CD14-positive monocyte (primary cell): Measurements from ENCODE around the gene CCDC149. TPM values are rescaled to one million over a fixed set of nuclear protein-coding genes. Genes with fewer than 3 reads are reported as not detected.

Source experiments
- DNase-seq, 3 donors: peaks; one replicate each; pipeline ENCODE4 v3.0.0-alpha.2; 2011 to 2022
- H2AFZ ChIP-seq: 2 replicates; pipeline ENCODE4 v1.6.0; 2012; ENCODE audit warnings: mild to moderate bottlenecking, low read depth, low read length, inconsistent platforms; ENCODE audit not compliant: insufficient read depth, poor library complexity, severe bottlenecking
- H3K27ac ChIP-seq, 2 donors: 1 replicate in 1 of 2; 2 replicates in 1 of 2; pipeline ENCODE4 v1.5.1; 2012 to 2013; ENCODE audit warnings: low read length in 2 of 2, control low read depth in 1 of 2, inconsistent platforms in 1 of 2, low read depth in 1 of 2, mild to moderate bottlenecking in 1 of 2
- H3K27me3 ChIP-seq, 2 donors: one replicate each; pipeline versions ENCODE4 v1.6.0 to v1.6.1; 2011 to 2013; ENCODE audit warnings: low read length in 2 of 2; ENCODE audit not compliant: control insufficient read depth in 2 of 2, insufficient read depth in 2 of 2
- H3K36me3 ChIP-seq, 2 donors: replicated peaks in 1 of 2; 1 replicate in 1 of 2; 2 replicates in 1 of 2; pipeline versions ENCODE4 v1.5.1 to v1.6.1; 2012 to 2013; ENCODE audit warnings: low read length in 2 of 2, control low read depth in 1 of 2, inconsistent platforms in 1 of 2, mild to moderate bottlenecking in 1 of 2; ENCODE audit not compliant: insufficient read depth in 2 of 2, control insufficient read depth in 1 of 2
- H3K4me1 ChIP-seq, 2 donors: 1 replicate in 1 of 2; 2 replicates in 1 of 2; pipeline versions ENCODE4 v1.5.1 to v1.6.1; 2012 to 2013; ENCODE audit warnings: low read length in 2 of 2, control low read depth in 1 of 2, inconsistent platforms in 1 of 2, mild to moderate bottlenecking in 1 of 2, moderate library complexity in 1 of 2; ENCODE audit not compliant: insufficient read depth in 2 of 2, control insufficient read depth in 1 of 2
- H3K4me2 ChIP-seq: replicated peaks from 2 replicates; pipeline ENCODE3; 2012; ENCODE audit warnings: low read length, moderate library complexity, mild to moderate bottlenecking; ENCODE audit not compliant: poor library complexity, severe bottlenecking; ENCODE audit errors: extremely low read depth
- H3K4me3 ChIP-seq, 3 experiments: fragments of 200-600 bp in 1 of 3; sonication (generic) in 1 of 3; replicated peaks in 1 of 3; 1 replicate in 2 of 3; 2 replicates in 1 of 3; pipeline ENCODE4 v1.5.1; 2011 to 2013; ENCODE audit warnings: low read length in 3 of 3, mild to moderate bottlenecking in 3 of 3, control low read depth in 2 of 3, low read depth in 2 of 3, inconsistent platforms in 1 of 3, moderate library complexity in 1 of 3
- H3K79me2 ChIP-seq: 2 replicates; pipeline ENCODE4 v1.6.0; 2012; ENCODE audit warnings: mild to moderate bottlenecking, control low read depth, inconsistent platforms, low read length, moderate library complexity; ENCODE audit not compliant: insufficient read depth
- H3K9ac ChIP-seq: 2 replicates; pipeline ENCODE4 v1.6.0; 2017; ENCODE audit warnings: low read length, mild to moderate bottlenecking; ENCODE audit not compliant: insufficient read depth, poor library complexity, severe bottlenecking
- H3K9me3 ChIP-seq, 2 donors: replicated peaks in 1 of 2; 1 replicate in 1 of 2; 2 replicates in 1 of 2; pipeline versions ENCODE4 v1.5.1 to v1.6.1; 2012 to 2013; ENCODE audit warnings: low read length in 2 of 2, control low read depth in 1 of 2; ENCODE audit not compliant: control insufficient read depth in 1 of 2, insufficient read depth in 1 of 2
- H4K20me1 ChIP-seq: 2 replicates; pipeline ENCODE4 v1.6.0; 2012; ENCODE audit warnings: mild to moderate bottlenecking, low read length, control low read depth, moderate library complexity; ENCODE audit not compliant: insufficient read depth
- H3K27ac Mint-ChIP-seq, 7 donors: one replicate each; pipeline ENCODE4 v1.8.0; 2020; ENCODE audit warnings: mild to moderate bottlenecking in 7 of 7, mixed read lengths in 7 of 7, moderate library complexity in 6 of 7, inconsistent platforms in 2 of 7
- H3K27me3 Mint-ChIP-seq, 3 donors: one replicate each; pipeline ENCODE4 v1.8.0; 2021 to 2022; ENCODE audit warnings: low read depth in 3 of 3, mild to moderate bottlenecking in 3 of 3, mixed read lengths in 3 of 3, moderate library complexity in 3 of 3, inconsistent platforms in 1 of 3
- H3K36me3 Mint-ChIP-seq, 2 donors: one replicate each; pipeline ENCODE4 v1.8.0; 2020; ENCODE audit warnings: mixed read lengths in 2 of 2, inconsistent platforms in 1 of 2, mild to moderate bottlenecking in 1 of 2
- H3K4me1 Mint-ChIP-seq: one replicate; pipeline ENCODE4 v1.8.0; 2020; ENCODE audit warnings: mild to moderate bottlenecking, mixed read lengths
- H3K4me3 Mint-ChIP-seq, 2 donors: one replicate each; pipeline ENCODE4 v1.8.0; 2020; ENCODE audit warnings: mild to moderate bottlenecking in 2 of 2, mixed read lengths in 2 of 2, moderate library complexity in 1 of 2
- H3K9me3 Mint-ChIP-seq, 7 donors: one replicate each; pipeline ENCODE4 v1.8.0; 2020 to 2022; ENCODE audit warnings: mixed read lengths in 7 of 7, mild to moderate bottlenecking in 6 of 7, moderate library complexity in 6 of 7, inconsistent platforms in 2 of 7
- whole genome bisulfite sequencing: methylation state at CpG from one replicate; pipeline ENCODE4 v1.1.5; 2013; ENCODE audit warnings: missing lambda C conversion rate; ENCODE audit not compliant: insufficient coverage; 5-methylcytosine and 5-hydroxymethylcytosine counted together
- intact Hi-C, 2 donors: fragments of 100-400 bp; cut with micrococcal nuclease; formaldehyde crosslinking; loops; one replicate each; pipeline versions ENCODE4 v1.15.0 to v1.15.1; 2023
- polyA plus RNA-seq, 3 donors: library from polyadenylated mRNA; depleted of rRNA in 1 of 3; unstranded in 2 of 3; stranded (reverse) in 1 of 3; fragments of 300-500 nt in 2 of 3; fragments of >200 nt in 1 of 3; fragmentation: Illumina TruSeq in 2 of 3; gene quantifications; 1 replicate in 2 of 3; 2 replicates in 1 of 3; pipeline ENCODE4 v1.2.3, GENCODE V29; 2012 to 2021
- TF ChIP-seq, protein P1 (sequence below): fragments of 200-600 bp; IDR thresholded peaks from one replicate; pipeline ENCODE4 v1.8.0; 2022; ENCODE audit warnings: antibody characterized with exemption, mild to moderate bottlenecking

Gene CCDC149
- polyA plus RNA-seq, 3 donors, result 5.5 to 15.8 (median 14.9) TPM

DNA sequence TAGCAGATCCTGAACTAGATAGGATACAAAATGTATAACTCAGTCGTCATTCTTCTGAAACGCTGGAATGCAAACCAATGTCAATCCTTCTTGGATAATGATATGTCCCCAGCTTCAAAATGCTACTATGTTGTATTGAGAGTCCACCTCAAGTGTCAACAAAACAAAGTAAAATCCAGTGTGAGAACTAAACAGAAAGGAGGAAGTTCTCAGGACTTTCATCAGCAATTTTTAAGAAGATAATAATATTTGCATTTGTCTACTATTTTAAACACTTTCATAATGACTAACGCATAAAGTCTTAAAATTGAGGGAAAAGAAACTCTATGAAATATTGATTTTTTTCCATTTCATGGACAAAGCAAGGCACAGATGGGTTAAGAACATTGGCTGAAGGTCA, 81.2 kb downstream of the CCDC149 start:
- intact Hi-C loops, result no loop called here
- Mint-ChIP-seq H3K9me3 (no peaks in the 10 kb centered on the region), H3K27me3 (peaks cover 0 to 1% (median 0%) of the 10 kb centered on the region in 3 donors), H3K27ac (no peak overlapping the region), H3K4me3 (no peak overlapping the region), H3K36me3 (peaks cover 77 to 82% of the 10 kb centered on the region in 2 donors), H3K4me1 (peaks cover 2% of the 10 kb centered on the region)
- Histone ChIP-seq H4K20me1 (no peaks in the 10 kb centered on the region), H3K4me2 (no peak overlapping the region), H2AFZ (no peak overlapping the region), H3K4me1 (no peaks in the 10 kb centered on the region), H3K9me3 (no peaks in the 10 kb centered on the region), H3K27me3 (no peaks in the 10 kb centered on the region), H3K27ac (no peak overlapping the region), H3K4me3 (no peak overlapping the region), H3K79me2 (no peaks in the 10 kb centered on the region), H3K9ac (no peak overlapping the region), H3K36me3 (peaks cover 35 to 93% of the 10 kb centered on the region in 2 donors)
- no peak for DNase-seq
- TF ChIP-seq, protein P1, sequence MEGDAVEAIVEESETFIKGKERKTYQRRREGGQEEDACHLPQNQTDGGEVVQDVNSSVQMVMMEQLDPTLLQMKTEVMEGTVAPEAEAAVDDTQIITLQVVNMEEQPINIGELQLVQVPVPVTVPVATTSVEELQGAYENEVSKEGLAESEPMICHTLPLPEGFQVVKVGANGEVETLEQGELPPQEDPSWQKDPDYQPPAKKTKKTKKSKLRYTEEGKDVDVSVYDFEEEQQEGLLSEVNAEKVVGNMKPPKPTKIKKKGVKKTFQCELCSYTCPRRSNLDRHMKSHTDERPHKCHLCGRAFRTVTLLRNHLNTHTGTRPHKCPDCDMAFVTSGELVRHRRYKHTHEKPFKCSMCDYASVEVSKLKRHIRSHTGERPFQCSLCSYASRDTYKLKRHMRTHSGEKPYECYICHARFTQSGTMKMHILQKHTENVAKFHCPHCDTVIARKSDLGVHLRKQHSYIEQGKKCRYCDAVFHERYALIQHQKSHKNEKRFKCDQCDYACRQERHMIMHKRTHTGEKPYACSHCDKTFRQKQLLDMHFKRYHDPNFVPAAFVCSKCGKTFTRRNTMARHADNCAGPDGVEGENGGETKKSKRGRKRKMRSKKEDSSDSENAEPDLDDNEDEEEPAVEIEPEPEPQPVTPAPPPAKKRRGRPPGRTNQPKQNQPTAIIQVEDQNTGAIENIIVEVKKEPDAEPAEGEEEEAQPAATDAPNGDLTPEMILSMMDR, result no peak
- no CpG with 5 or more reads among the region's 3 CpGs for WGBS

DNA sequence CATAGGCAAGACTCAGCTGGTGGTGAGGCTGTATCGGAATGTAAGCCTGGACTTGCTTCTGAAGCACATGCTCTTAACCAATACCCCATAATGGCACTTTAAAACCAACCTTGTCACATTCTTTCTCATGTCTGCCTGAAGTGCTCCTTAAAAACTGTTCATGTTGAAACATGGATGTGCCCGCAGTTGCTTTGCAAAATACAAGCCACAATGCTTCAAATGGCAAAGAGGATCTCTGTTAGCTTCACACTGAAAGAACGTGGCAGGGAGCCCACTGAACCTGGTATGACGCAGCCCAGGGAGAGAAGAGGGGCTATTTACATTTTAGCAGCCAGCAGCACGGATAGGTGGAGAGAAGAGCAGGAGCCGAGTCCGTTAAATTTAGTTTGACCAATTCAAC, 88.1 kb downstream of the CCDC149 start:
- no peak overlapping the region for H3K4me3 Mint-ChIP-seq
- H3K4me1 Mint-ChIP-seq, result peaks cover 10% of the 10 kb centered on the region
- Histone ChIP-seq H2AFZ (no peak overlapping the region), H4K20me1 (no peaks in the 10 kb centered on the region), H3K36me3 (peaks cover 2 to 57% of the 10 kb centered on the region in 2 donors), H3K4me3 (no peak overlapping the region), H3K9ac (no peak overlapping the region), H3K27ac (no peak overlapping the region), H3K4me2 (no peak overlapping the region), H3K4me1 (peaks cover 8 to 10% of the 10 kb centered on the region in 2 donors), H3K27me3 (no peaks in the 10 kb centered on the region), H3K9me3 (no peaks in the 10 kb centered on the region), H3K79me2 (no peaks in the 10 kb centered on the region)
- 94% methylated on average over 4 of the region's 7 CpGs for WGBS
- no peaks in the 10 kb centered on the region for H3K9me3 Mint-ChIP-seq
- peaks cover 62 to 77% of the 10 kb centered on the region in 2 donors for H3K36me3 Mint-ChIP-seq
- peaks cover 0 to under 1% (median 0%) of the 10 kb centered on the region in 3 donors for H3K27me3 Mint-ChIP-seq
- no peak for DNase-seq
- intact Hi-C loops, result no loop called here
- TF ChIP-seq, protein P1, result no peak
- H3K27ac Mint-ChIP-seq, result no peak overlapping the region
